ENCODE data around the gene MFSD1. TPM values are rescaled to one million over a fixed set of nuclear protein-coding genes. Genes with fewer than 3 reads are reported as not detected.

MFSD1 gene
- total and polyA plus RNA-seq, 12 donors = 11.3 to 45.5 (median 23.9) TPM

DNA sequence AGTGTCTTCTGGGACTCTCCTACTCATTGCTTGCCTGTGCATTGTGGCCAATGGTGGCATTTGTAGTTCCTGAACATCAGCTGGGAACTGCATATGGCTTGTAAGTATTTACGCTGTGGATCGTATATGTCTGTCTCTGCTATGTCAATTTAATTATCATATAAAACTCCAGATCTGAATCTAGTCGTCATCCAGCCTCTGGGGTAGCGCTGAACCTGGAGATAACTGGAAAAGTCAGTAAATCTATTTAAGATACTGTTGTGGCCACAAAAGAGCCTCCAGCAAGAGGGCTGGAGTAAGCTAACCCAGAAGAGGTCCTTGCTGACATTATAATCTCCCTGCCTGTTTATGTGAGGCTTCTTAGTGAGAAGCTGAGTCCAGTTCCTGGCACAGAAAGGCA is 21.6 kb downstream of the MFSD1 start:
- Histone ChIP-seq H3K27ac (no peak overlapping the region), H3K9me3 (no peaks in the 10 kb centered on the region), H3K36me3 (peaks cover 0 to 100% (median 41%) of the 10 kb centered on the region in 9 donors), H3K4me3 (no peak overlapping the region), H3K27me3 (no peaks in the 10 kb centered on the region), H3K4me1 (peaks cover 0 to 9% (median 0%) of the 10 kb centered on the region in 9 donors)
- 97% methylated on average over 4 of the region's 4 CpGs for WGBS, 2 donors
- TF ChIP-seq, protein P1, sequence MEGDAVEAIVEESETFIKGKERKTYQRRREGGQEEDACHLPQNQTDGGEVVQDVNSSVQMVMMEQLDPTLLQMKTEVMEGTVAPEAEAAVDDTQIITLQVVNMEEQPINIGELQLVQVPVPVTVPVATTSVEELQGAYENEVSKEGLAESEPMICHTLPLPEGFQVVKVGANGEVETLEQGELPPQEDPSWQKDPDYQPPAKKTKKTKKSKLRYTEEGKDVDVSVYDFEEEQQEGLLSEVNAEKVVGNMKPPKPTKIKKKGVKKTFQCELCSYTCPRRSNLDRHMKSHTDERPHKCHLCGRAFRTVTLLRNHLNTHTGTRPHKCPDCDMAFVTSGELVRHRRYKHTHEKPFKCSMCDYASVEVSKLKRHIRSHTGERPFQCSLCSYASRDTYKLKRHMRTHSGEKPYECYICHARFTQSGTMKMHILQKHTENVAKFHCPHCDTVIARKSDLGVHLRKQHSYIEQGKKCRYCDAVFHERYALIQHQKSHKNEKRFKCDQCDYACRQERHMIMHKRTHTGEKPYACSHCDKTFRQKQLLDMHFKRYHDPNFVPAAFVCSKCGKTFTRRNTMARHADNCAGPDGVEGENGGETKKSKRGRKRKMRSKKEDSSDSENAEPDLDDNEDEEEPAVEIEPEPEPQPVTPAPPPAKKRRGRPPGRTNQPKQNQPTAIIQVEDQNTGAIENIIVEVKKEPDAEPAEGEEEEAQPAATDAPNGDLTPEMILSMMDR (IDR thresholded peaks at IDR 0.05) = no peak
- ATAC-seq (no peak), DNase-seq (no peak)
- intact Hi-C loops (cut with DNase I) = no loop called here

DNA sequence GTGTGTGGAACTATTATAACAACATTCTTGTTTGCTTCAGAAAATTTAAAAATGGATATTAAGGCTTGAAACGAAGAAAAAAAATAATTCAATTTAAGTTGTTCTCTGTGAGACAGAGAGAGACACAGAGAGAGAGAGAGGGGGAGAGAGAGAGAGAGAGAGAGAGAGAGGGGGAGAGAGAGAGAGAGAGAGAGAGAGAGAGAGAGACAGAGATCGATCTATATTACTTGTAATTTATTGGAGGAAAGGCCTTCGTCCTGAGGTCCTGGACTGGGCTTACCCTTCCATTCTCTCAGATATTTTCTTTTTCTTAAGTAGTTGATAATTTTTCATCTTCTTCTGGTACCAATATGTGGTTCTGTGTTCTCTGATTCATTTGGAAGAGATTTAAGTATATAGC is 25.9 kb downstream of the MFSD1 start:
- Histone ChIP-seq H3K4me1 (no peaks in the 10 kb centered on the region), H3K27me3 (no peaks in the 10 kb centered on the region), H3K4me3 (no peak overlapping the region), H3K36me3 (peaks cover 0 to 100% (median 39%) of the 10 kb centered on the region in 9 donors), H3K9me3 (no peaks in the 10 kb centered on the region), H3K27ac (no peak overlapping the region)
- TF ChIP-seq, protein P1 (IDR thresholded peaks at IDR 0.05) = no peak
- DNase-seq (no peak), ATAC-seq (no peak)
- intact Hi-C loops (cut with DNase I) = no loop called here
- 90 to 93% methylated on average over 3 of the region's 3 CpGs for WGBS, 2 donors

DNA sequence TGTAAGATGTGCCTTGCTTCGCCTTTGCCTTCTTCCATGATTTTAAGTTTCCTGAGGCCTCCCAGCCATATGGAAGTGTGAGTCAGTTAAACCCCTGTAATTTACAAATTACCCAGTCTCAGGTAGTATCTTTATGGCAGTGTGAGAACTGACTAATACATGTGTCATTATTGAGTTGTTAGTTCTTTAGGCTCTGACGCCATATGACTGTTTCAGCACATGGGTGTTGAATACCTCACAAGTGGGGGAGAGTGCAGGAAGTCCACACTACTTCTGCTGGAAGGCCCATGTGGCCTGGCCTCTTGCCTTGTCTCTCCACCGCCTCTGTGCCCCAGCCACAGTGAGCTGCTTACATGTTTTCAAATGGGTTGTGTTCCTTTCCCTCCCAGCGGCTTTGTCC is 28.5 kb downstream of the MFSD1 start:
- H3K4me1 ChIP-seq = no peaks in the 10 kb centered on the region
- TF ChIP-seq, protein P1 (IDR thresholded peaks at IDR 0.05) = no peak
- ATAC-seq = no peak

DNA sequence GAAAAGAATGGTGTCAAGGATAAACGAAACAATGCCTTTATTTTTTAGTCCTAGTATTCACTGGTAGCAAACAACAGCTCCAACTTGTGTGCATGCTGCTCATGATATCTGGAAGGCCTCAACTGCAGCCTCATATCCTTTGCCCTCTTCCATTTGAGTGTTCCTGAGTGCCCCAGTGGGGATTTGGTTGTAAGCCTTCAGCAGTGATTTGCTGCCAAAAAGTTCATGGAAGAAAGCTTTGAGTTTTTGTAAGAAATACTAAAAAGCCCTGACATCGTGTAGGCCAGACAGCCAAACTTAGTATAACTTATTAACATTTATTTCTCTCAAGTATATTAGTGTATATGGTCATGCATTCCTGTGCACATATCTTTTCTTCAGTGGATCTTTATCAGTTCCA is 30.0 kb downstream of the MFSD1 start:
- H3K9me3 ChIP-seq = no peaks in the 10 kb centered on the region
- H3K36me3 ChIP-seq = peaks cover 0 to 61% (median 19%) of the 10 kb centered on the region in 9 donors
- WGBS, 2 donors = 65 to 86% methylated on average over 2 of the region's 2 CpGs
- DNase-seq (no peak), ATAC-seq (no peak)
- TF ChIP-seq, protein P1 (IDR thresholded peaks at IDR 0.05) = no peak
- H3K4me3 ChIP-seq = no peak overlapping the region
- no peaks in the 10 kb centered on the region for H3K4me1 ChIP-seq
- no peak overlapping the region for H3K27ac ChIP-seq
- no peaks in the 10 kb centered on the region for H3K27me3 ChIP-seq
- intact Hi-C loops (cut with DNase I) = no loop called here

More for the DNA sequence above, 28.5 kb downstream of the MFSD1 start:
- no peak for DNase-seq
- Histone ChIP-seq H3K27me3 (no peaks in the 10 kb centered on the region), H3K9me3 (no peaks in the 10 kb centered on the region), H3K36me3 (peaks cover 0 to 76% (median 22%) of the 10 kb centered on the region in 9 donors), H3K4me3 (no peak overlapping the region), H3K27ac (no peak overlapping the region)
- WGBS, 2 donors = 98 to 100% methylated on average over 4 of the region's 4 CpGs
- intact Hi-C loops (cut with DNase I) = no loop called here

Data from heart right ventricle (tissue), 16 donors.